ENCODE data around the gene METTL23.

The METTL23 gene

DNA sequence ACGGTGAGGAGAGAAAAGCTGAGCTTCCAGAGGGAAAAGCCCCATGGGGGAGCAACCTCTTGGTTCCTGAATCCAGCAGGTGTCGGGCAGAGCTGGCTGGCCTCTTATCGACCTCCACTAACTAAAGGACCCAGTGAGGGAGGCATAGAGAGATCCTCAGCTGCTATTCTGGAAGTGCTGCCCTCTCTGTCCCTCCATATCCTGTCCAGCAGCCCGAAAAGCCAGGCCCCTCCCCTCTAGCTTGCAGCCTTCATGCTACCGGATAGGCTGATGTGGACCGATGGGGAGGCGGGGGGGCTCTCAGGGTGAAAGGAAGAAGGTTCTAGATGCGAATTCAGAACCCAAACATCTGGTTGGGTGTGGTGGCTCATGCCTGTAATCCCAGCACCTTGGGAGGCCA, 40.8 kb upstream of the METTL23 start:
- no peak for TF ChIP-seq CTCF (IDR thresholded peaks at IDR 0.05)
- no peaks in the 10 kb centered on the region for H3K9me3 Mint-ChIP-seq
- H3K27ac Mint-ChIP-seq: no peak overlapping the region
- H3K27me3 Mint-ChIP-seq (ENCODE audit: low read depth, poor library complexity): peaks cover 10% of the 10 kb centered on the region
- no peak for DNase-seq
- H3K36me3 Mint-ChIP-seq (ENCODE audit: low read depth): no peaks in the 10 kb centered on the region
- H3K4me1 Mint-ChIP-seq: peaks cover 75% of the 10 kb centered on the region
- no peak overlapping the region for H3K4me3 Mint-ChIP-seq

- no peak for DNase-seq
- Mint-ChIP-seq H3K27ac (no peak overlapping the region), H3K27me3 (ENCODE audit: low read depth, poor library complexity) (peaks cover 18% of the 10 kb centered on the region), H3K36me3 (ENCODE audit: low read depth) (no peaks in the 10 kb centered on the region), H3K4me3 (peak overlapping the region; percentile 48), H3K4me1 (peaks cover 75% of the 10 kb centered on the region), H3K9me3 (no peaks in the 10 kb centered on the region)
- no peak for TF ChIP-seq CTCF (IDR thresholded peaks at IDR 0.05)
Observed at GRCh38 chr17:76686538-76687297, 39.9 kb upstream of the METTL23 start.

- no peak for TF ChIP-seq CTCF (IDR thresholded peaks at IDR 0.05)
- peak overlapping the region; percentile 66 for H3K4me3 Mint-ChIP-seq
Observed at GRCh38 chr17:76687298-76688164, 39.1 kb upstream of the METTL23 start.

GRCh38 chr17:76688165-76688622, 38.4 kb upstream of the METTL23 start:
- Mint-ChIP-seq H3K9me3 (no peaks in the 10 kb centered on the region), H3K36me3 (ENCODE audit: low read depth) (no peaks in the 10 kb centered on the region), H3K27me3 (ENCODE audit: low read depth, poor library complexity) (peaks cover 19% of the 10 kb centered on the region), H3K27ac (no peak overlapping the region), H3K4me3 (peak overlapping the region; percentile 7), H3K4me1 (peaks cover 69% of the 10 kb centered on the region)
- no peak for TF ChIP-seq CTCF (IDR thresholded peaks at IDR 0.05)
- no peak for DNase-seq

More at GRCh38 chr17:76687298-76688164, 39.1 kb upstream of the METTL23 start:
- peaks cover 69% of the 10 kb centered on the region for H3K4me1 Mint-ChIP-seq
- H3K27me3 Mint-ChIP-seq (ENCODE audit: low read depth, poor library complexity): peaks cover 19% of the 10 kb centered on the region
- no peak for DNase-seq
- no peaks in the 10 kb centered on the region for H3K9me3 Mint-ChIP-seq
- H3K36me3 Mint-ChIP-seq (ENCODE audit: low read depth): no peaks in the 10 kb centered on the region
- peak overlapping the region; percentile 82 for H3K27ac Mint-ChIP-seq

- peaks cover 21% of the 10 kb centered on the region for H3K27me3 Mint-ChIP-seq (ENCODE audit: low read depth, poor library complexity)
- H3K4me3 Mint-ChIP-seq: no peak overlapping the region
- H3K27ac Mint-ChIP-seq: no peak overlapping the region
- DNase-seq: no peak
- no peak for TF ChIP-seq CTCF (IDR thresholded peaks at IDR 0.05)
- H3K9me3 Mint-ChIP-seq: no peaks in the 10 kb centered on the region
- H3K4me1 Mint-ChIP-seq: peaks cover 63% of the 10 kb centered on the region
- H3K36me3 Mint-ChIP-seq (ENCODE audit: low read depth): no peaks in the 10 kb centered on the region
Observed at GRCh38 chr17:76689859-76690258, 36.8 kb upstream of the METTL23 start.
